Activated naive CD8-positive, alpha-beta T cell (primary cell): Measurements from ENCODE around the gene NPB.

Source experiments
- H3K27ac Mint-ChIP-seq: one replicate; pipeline ENCODE4 v1.8.0; 2021; ENCODE audit warnings: mixed read lengths
- H3K27me3 Mint-ChIP-seq: one replicate; pipeline ENCODE4 v1.8.0; 2021; ENCODE audit warnings: mixed read lengths
- H3K36me3 Mint-ChIP-seq: one replicate; pipeline ENCODE4 v1.8.0; 2021; ENCODE audit warnings: mixed read lengths
- H3K4me1 Mint-ChIP-seq: one replicate; pipeline ENCODE4 v1.8.0; 2021; ENCODE audit warnings: low read depth, mixed read lengths
- H3K4me3 Mint-ChIP-seq: one replicate; pipeline ENCODE4 v1.8.0; 2021; ENCODE audit warnings: mild to moderate bottlenecking, mixed read lengths
- H3K9me3 Mint-ChIP-seq: one replicate; pipeline ENCODE4 v1.8.0; 2021; ENCODE audit warnings: low read depth, mixed read lengths

Gene NPB

DNA sequence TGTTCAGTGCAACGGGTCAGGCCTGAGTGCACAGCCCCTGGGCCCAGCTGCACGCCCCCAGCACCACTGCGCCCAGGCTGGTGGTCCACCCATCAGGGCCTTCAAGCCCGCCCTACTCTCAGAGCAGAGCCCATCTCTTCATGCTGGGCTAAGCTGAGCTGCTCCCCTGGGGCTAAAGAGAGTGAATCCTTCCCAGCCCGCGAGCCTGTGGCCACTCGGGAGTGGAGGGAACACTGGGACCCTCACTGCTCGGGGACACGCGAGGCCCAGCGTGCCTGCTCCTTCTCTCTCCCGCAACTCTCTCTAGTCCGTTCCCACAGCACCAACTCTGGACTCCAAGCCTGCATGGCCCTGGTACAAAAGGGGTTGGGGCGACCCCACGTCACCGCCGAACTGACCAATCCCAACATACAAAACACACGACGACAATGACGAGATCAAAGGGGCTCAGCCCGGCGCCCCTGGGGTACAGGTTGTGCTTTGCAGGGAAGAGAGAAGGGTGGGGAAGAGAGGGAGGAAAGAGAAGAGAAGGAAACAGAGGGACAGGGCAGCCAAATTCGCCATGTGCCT lies 20.0 kb downstream of the NPB start:
- Mint-ChIP-seq H3K9me3 (no peaks in the 10 kb centered on the region), H3K4me3 (no peak overlapping the region), H3K27ac (no peak overlapping the region), H3K4me1 (peaks cover 33% of the 10 kb centered on the region), H3K27me3 (no peaks in the 10 kb centered on the region), H3K36me3 (no peaks in the 10 kb centered on the region)

- Mint-ChIP-seq H3K4me1 (peaks cover 30% of the 10 kb centered on the region), H3K4me3 (no peak overlapping the region), H3K9me3 (no peaks in the 10 kb centered on the region), H3K27ac (no peak overlapping the region), H3K27me3 (no peaks in the 10 kb centered on the region), H3K36me3 (no peaks in the 10 kb centered on the region)
Observed at GRCh38 chr17:81922566-81923301, 20.7 kb downstream of the NPB start.

DNA sequence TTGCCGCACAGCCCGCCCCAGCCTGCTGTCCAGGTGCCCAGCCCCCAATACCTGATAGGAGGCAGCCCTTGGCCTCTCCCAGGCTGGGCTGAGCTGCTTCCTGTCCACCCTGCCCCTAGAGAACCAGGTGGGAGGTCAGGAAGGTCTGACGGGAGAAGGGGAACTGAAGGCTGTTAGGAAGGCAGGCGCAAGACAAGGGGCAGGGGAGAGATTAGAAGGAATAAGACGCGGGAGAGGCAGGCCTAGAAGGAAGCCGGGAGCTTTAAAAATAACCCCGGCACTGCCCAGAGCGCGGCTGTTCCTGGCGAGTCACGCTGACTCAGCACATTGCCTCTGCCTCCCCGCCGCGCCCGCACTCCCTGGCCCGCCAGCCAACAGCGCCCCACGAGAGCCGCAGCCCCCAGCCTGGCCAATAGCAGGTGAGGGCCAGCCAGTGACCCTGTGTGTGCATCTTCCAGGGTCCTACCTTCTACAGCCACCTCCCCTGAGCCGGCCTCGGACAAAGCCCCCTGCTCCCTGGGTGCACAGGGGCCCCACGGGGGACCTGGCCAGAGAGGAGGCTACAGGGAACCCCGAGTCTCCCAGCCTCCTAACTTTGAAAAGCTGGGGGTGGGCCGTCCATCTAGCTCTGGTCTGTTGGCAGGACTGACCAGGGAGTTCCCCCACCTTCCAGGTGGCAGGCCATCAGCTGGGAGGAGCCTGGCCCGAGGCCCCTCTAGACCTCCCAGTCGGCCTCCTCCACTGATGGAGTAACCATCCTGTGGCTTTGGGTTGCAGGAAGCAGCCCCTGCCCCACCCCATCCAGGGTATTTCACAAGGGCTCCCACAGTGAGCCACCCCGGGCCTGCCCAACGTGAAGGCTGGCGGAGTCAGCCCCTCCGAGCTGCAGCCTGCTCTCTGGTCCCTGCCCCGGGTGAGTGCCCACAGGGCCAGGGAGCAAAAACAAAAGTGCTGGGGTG lies 21.5 kb downstream of the NPB start:
- H3K4me3 Mint-ChIP-seq, result no peak overlapping the region
- no peak overlapping the region for H3K27ac Mint-ChIP-seq
- no peaks in the 10 kb centered on the region for H3K27me3 Mint-ChIP-seq
- no peaks in the 10 kb centered on the region for H3K9me3 Mint-ChIP-seq
- peaks cover 24% of the 10 kb centered on the region for H3K4me1 Mint-ChIP-seq
- no peaks in the 10 kb centered on the region for H3K36me3 Mint-ChIP-seq

DNA sequence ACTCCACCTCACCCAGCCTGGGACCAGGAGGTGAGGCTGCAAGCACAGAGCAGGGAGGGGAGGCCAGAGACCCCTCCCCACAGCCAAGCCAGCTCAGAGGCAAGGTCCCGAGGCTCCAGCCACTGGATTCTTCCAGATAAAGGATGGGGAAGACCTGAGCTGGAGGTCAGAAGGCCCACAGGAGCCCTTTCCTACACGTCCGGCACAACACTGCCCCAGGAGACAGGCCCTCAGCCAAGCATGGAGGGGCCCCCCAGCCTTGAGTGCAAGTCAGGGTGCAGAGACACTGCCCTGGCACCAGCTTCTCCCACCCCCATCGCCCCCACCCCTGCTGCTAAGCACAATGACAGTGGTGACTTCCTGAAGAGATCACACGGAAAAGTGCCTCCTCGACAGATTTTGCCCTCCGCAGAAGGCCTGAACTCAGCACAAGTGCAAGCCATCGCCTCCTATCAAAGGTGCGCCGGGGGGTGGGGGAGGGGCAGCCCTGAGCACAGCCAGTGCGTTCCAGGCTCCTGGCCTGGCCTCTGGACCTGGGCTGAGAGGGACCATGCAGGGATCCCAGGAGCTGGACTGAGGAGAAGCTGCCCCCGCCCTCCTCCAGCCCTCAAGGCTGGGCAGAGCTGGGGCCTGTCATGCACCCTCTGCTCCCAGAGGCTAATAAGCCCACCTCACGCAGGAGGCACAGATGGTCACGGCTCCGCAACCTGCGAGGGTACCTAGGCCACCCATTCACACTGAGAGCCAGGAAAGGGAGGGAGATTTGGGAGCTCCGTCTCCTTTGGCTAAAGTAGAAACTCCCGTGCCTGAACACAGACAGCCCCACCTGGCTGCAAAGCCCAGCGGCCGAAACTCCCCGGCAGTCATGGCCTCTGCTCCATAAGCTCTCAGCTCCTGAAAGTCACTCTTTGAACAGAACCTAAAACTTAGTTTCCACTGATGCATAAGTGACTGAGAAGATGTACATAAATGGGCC lies 22.8 kb downstream of the NPB start:
- Mint-ChIP-seq H3K4me3 (peak overlapping the region; percentile 90), H3K4me1 (peaks cover 18% of the 10 kb centered on the region), H3K27ac (no peak overlapping the region), H3K36me3 (no peaks in the 10 kb centered on the region), H3K27me3 (no peaks in the 10 kb centered on the region), H3K9me3 (no peaks in the 10 kb centered on the region)

- Mint-ChIP-seq H3K27ac (peak overlapping the region; percentile 90), H3K36me3 (no peaks in the 10 kb centered on the region), H3K9me3 (no peaks in the 10 kb centered on the region), H3K4me1 (peaks cover 21% of the 10 kb centered on the region), H3K27me3 (no peaks in the 10 kb centered on the region), H3K4me3 (peak overlapping the region; percentile 90)
Observed at GRCh38 chr17:81925860-81926450, 23.9 kb downstream of the NPB start.

DNA sequence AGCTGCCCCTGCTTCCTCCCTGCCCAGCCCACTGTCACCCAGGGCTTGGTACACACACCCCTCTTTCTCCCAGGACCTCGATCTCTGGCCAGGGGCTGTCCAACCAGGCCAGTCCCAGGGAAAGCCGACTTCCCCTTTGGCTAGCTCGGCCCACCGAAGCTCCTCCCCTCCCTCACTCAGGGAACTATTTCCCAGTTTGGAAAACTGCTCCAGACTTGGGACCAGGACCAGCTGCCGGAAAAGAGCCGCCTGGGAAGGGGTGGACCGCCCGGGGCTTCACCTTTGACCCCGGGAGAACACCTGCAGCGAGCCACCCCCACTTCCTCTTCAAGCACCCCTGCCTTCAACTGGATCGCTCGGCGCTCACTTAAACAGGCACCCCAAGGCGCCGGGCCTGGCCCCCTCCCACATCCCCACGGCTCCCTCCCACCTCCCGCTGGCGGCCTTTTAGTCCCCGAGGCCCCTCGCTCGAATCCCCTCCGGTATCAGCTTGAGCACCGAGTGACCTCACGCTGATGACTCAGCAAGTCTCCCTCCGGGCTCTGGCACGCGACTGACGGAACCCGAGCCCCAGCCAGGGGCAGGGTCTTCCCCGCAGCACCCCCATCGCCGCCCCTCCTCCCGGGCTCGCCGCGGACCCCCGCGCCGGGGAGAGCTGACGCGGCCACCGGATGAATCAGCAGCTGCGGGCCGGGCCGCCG lies 24.6 kb downstream of the NPB start:
- Mint-ChIP-seq H3K27ac (peak overlapping the region; percentile 90), H3K27me3 (no peaks in the 10 kb centered on the region), H3K4me3 (peak overlapping the region; percentile 90), H3K4me1 (peaks cover 23% of the 10 kb centered on the region), H3K36me3 (no peaks in the 10 kb centered on the region), H3K9me3 (no peaks in the 10 kb centered on the region)

DNA sequence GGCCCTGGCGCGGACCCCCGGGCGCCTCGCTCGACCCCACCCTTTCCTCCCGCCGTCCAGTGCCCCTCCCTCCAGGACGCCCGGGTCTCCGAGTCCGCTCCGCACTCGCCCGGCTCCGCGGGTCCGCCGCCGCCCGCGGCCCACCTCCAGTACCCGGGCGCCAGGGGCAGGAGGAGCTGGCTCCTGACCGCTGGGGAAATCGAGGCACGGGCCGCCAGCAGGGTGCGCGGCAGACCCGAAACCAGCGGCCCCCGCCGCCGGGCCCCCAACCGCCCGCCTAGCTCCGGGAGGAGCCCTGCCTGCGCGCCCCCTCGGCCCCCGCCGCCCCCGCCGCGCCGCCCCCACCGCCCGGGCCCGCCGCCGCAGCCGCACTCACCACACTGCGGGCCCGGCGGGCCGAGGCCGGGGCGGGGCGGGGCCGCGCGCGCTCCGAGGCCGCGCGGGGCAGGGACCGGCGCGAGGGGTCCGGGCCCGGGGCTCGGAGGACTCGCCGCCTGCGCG lies 25.2 kb downstream of the NPB start:
- no peaks in the 10 kb centered on the region for H3K36me3 Mint-ChIP-seq
- H3K27ac Mint-ChIP-seq, result no peak overlapping the region
- H3K4me3 Mint-ChIP-seq, result peak overlapping the region; percentile 30
- H3K4me1 Mint-ChIP-seq, result peaks cover 23% of the 10 kb centered on the region
- H3K27me3 Mint-ChIP-seq, result no peaks in the 10 kb centered on the region
- H3K9me3 Mint-ChIP-seq, result no peaks in the 10 kb centered on the region

- Mint-ChIP-seq H3K36me3 (no peaks in the 10 kb centered on the region), H3K4me3 (peak within 1 kb of the TSS; percentile 90), H3K9me3 (no peaks in the 10 kb centered on the region), H3K27ac (peak within 1 kb of the TSS; percentile 90), H3K4me1 (peaks cover 23% of the 10 kb centered on the region), H3K27me3 (no peaks in the 10 kb centered on the region)
Observed at GRCh38 chr17:81927653-81928543, 25.9 kb downstream of the NPB start, which contains the start of gene MAFG. Gene MAFG, minus strand, starts transcription at chr17:81927735. Its CDS starts 4,550 bp downstream, at chr17:81923185.

GRCh38 chr17:81928544-81929252 lies 26.7 kb downstream of the NPB start:
- H3K9me3 Mint-ChIP-seq, result no peaks in the 10 kb centered on the region
- no peaks in the 10 kb centered on the region for H3K36me3 Mint-ChIP-seq
- peak overlapping the region; percentile 72 for H3K4me3 Mint-ChIP-seq
- peaks cover 26% of the 10 kb centered on the region for H3K4me1 Mint-ChIP-seq
- no peaks in the 10 kb centered on the region for H3K27me3 Mint-ChIP-seq
- no peak overlapping the region for H3K27ac Mint-ChIP-seq

GRCh38 chr17:81929253-81930141 lies 27.5 kb downstream of the NPB start:
- Mint-ChIP-seq H3K9me3 (no peaks in the 10 kb centered on the region), H3K4me1 (peaks cover 27% of the 10 kb centered on the region), H3K27me3 (no peaks in the 10 kb centered on the region), H3K36me3 (no peaks in the 10 kb centered on the region), H3K27ac (no peak overlapping the region), H3K4me3 (peak overlapping the region; percentile 72)
